ENCODE data around the gene MGAT5. TPM values are rescaled to one million over a fixed set of nuclear protein-coding genes. Genes with fewer than 3 reads are reported as not detected.

Gene MGAT5
- total RNA-seq, 1 donor from 2014 or later = 30.0 TPM

DNA sequence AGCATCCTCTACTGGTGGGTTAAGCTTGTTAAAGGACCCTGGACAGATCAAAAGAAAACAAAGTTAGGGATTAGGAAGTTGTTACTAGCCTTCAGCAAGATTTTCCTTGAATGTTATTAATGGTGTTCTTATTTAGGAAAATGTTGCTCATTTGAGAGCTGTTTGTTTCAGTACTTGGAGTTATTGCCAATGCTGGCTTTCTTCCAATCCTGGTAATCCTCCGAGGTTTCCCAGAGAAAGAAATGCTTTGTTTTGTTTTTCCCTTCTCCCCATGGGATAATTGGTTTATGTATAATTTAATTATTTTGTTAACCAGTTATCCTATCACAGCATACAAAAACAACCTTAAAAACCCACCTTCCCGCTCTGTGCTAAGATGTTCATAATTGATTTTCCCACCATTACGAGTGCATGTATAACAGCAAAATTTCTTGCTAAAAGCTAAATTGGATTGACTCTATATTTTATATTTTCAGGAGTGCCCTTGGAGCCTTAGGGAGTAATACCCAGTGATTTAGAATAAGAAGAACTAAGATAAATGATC, 79.8 kb downstream of the MGAT5 start:
- H3K27me3 Mint-ChIP-seq (ENCODE audit: low read depth) = no peaks in the 10 kb centered on the region
- H3K27ac Mint-ChIP-seq (ENCODE audit: unreplicated experiment) = no peak overlapping the region
- DNase-seq (ENCODE audit: low spot score) = no peak

DNA sequence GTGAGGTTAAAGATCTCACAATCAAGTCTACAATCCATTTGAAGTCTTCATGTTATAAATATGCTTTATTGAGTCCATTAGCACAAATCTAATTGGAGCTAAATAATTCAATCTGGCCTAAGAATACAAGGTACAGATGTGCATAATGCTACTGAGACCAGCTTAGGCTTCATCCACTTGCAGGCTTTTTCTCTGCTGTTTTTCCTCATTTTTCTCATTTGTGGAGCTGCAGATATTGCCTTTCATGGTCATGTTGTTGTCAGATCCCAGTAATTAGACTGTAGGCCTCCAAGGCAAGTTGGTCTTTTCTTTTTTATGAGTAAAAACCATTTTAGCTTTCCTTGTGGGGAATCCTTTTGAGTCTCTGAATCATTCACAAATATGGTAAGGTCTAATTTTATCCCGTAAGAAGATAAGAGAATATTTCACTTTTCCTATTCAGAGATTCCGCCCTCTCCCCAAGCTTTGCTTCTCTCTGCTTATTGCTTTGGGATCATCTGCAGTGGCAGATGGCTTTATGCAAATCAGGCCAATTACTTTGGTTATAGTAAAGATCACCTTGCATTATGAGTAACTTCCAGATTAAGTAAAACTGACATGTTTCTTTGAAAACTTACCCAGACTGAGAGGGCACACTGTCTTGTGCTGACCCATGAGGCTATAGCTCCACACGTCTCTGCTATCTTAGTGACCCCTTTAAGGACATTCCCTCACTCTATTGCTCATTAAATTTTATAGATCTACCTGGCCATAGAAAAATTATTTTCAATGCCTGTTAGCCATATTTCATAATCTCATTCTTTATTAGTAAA, 80.9 kb downstream of the MGAT5 start:
- Mint-ChIP-seq H3K9me3 (ENCODE audit: low read depth) (peaks cover 6% of the 10 kb centered on the region), H3K36me3 (ENCODE audit: low read depth) (peaks cover 5% of the 10 kb centered on the region)

More for the DNA sequence above, 79.8 kb downstream of the MGAT5 start:
- H3K36me3 Mint-ChIP-seq (ENCODE audit: low read depth) = peaks cover 5% of the 10 kb centered on the region
- peaks cover 6% of the 10 kb centered on the region for H3K9me3 Mint-ChIP-seq (ENCODE audit: low read depth)
- no peak for TF ChIP-seq CTCF (IDR thresholded peaks at IDR 0.05)
- H3K4me3 Mint-ChIP-seq (ENCODE audit: unreplicated experiment) = no peak overlapping the region
- no peaks in the 10 kb centered on the region for H3K4me1 Mint-ChIP-seq (ENCODE audit: low read depth)

DNA sequence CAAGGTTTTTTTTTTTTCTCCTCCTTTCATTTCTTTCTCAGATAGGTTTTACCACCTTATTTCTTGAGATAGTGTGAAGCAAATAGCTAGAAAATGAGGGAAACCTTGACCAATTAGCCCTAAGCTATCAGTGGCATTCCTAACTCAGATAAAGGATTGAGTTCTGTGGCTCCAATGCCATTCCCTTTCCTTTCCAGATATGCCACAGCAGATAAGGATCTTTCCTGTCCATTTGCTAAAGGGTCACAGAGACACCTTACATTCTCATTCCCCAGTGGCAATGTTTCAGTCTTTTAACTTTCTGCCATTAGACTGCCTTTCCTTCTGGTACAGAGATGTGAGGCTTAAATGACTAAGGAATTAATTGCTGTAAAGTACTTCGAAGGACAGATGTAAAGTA, 81.7 kb downstream of the MGAT5 start:
- no peak overlapping the region for H3K4me3 Mint-ChIP-seq (ENCODE audit: unreplicated experiment)
- H3K27me3 Mint-ChIP-seq (ENCODE audit: low read depth) = no peaks in the 10 kb centered on the region
- no peaks in the 10 kb centered on the region for H3K4me1 Mint-ChIP-seq (ENCODE audit: low read depth)
- H3K9me3 Mint-ChIP-seq (ENCODE audit: low read depth) = peaks cover 6% of the 10 kb centered on the region
- no peak overlapping the region for H3K27ac Mint-ChIP-seq (ENCODE audit: unreplicated experiment)
- peaks cover 5% of the 10 kb centered on the region for H3K36me3 Mint-ChIP-seq (ENCODE audit: low read depth)
- DNase-seq (ENCODE audit: low spot score) = no peak
- no peak for TF ChIP-seq CTCF (IDR thresholded peaks at IDR 0.05)

More for the DNA sequence above, 80.9 kb downstream of the MGAT5 start:
- TF ChIP-seq CTCF (IDR thresholded peaks at IDR 0.05) = no peak
- H3K27ac Mint-ChIP-seq (ENCODE audit: unreplicated experiment) = no peak overlapping the region
- no peaks in the 10 kb centered on the region for H3K4me1 Mint-ChIP-seq (ENCODE audit: low read depth)
- no peaks in the 10 kb centered on the region for H3K27me3 Mint-ChIP-seq (ENCODE audit: low read depth)
- H3K4me3 Mint-ChIP-seq (ENCODE audit: unreplicated experiment) = no peak overlapping the region
- DNase-seq (ENCODE audit: low spot score) = no peak

DNA sequence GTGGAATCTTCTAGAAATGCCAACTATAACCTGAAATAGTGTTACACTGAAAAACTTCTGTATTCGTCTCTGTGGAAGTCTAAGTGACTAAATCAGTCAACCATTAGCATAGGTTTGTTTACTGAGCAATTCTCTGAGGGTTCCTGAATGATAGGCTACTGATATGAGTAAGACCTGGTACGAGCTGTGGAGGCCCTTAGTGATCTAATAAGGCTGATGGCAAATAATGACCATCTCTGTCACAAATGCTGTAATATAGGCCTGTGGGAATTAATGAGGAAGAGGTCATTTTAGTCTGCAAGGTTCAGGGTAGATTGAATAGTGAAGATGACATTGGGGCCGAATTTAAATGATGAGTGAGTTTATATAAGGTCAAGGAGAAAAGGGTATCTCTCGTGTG, 82.5 kb downstream of the MGAT5 start:
- Mint-ChIP-seq H3K36me3 (ENCODE audit: low read depth) (peaks cover 4% of the 10 kb centered on the region), H3K4me3 (ENCODE audit: unreplicated experiment) (no peak overlapping the region), H3K27ac (ENCODE audit: unreplicated experiment) (no peak overlapping the region), H3K27me3 (ENCODE audit: low read depth) (no peaks in the 10 kb centered on the region), H3K4me1 (ENCODE audit: low read depth) (no peaks in the 10 kb centered on the region), H3K9me3 (ENCODE audit: low read depth) (peaks cover 4% of the 10 kb centered on the region)
- TF ChIP-seq CTCF (IDR thresholded peaks at IDR 0.05) = no peak
- no peak for DNase-seq (ENCODE audit: low spot score)

GRCh38 chr2:134336921-134337320, 83.0 kb downstream of the MGAT5 start:
- H3K4me3 Mint-ChIP-seq (ENCODE audit: unreplicated experiment) = no peak overlapping the region
- no peaks in the 10 kb centered on the region for H3K9me3 Mint-ChIP-seq (ENCODE audit: low read depth)
- TF ChIP-seq CTCF (IDR thresholded peaks at IDR 0.05) = no peak
- H3K4me1 Mint-ChIP-seq (ENCODE audit: low read depth) = no peaks in the 10 kb centered on the region
- H3K27me3 Mint-ChIP-seq (ENCODE audit: low read depth) = no peaks in the 10 kb centered on the region
- H3K27ac Mint-ChIP-seq (ENCODE audit: unreplicated experiment) = no peak overlapping the region
- H3K36me3 Mint-ChIP-seq (ENCODE audit: low read depth) = no peaks in the 10 kb centered on the region
- no peak for DNase-seq (ENCODE audit: low spot score)

Data from chondrocyte (in vitro differentiated cells).